Transverse colon (tissue), 3 donors: ENCODE results near the gene B4GALNT2.

Source experiments
- CTCF ChIP-seq, 5 experiments: fragments of 200-600 bp in 3 of 5; fragments of 450-650 bp in 2 of 5; sonication (generic) in 3 of 5; IDR thresholded peaks; 1 replicate in 2 of 5; 2 replicates in 3 of 5; pipeline ENCODE4 v1.5.1; 2016 to 2017; ENCODE audit warnings: antibody characterized with exemption in 5 of 5, inconsistent platforms in 3 of 5, mild to moderate bottlenecking in 2 of 5, moderate library complexity in 1 of 5
- POLR2A ChIP-seq: fragments of 450-650 bp; IDR thresholded peaks from one replicate; pipeline ENCODE4 v1.6.1; 2016; ENCODE audit warnings: antibody characterized with exemption, mild to moderate bottlenecking, moderate library complexity

GRCh38 chr17:49132699-49133364 is at the start of gene B4GALNT2:
- TF ChIP-seq CTCF (IDR thresholded peaks at IDR 0.05) (no peak), POLR2A (peak; percentile 64)
